H9 (cell line): ENCODE measurements around the gene SH3GL1. TPM values are rescaled to one million over a fixed set of nuclear protein-coding genes. Genes with fewer than 3 reads are reported as not detected.

ENCODE experiments used
- DNase-seq: peaks from one replicate; pipeline ENCODE4 v3.0.0-alpha.2; 2017
- H2AFZ ChIP-seq: one replicate; pipeline ENCODE4 v1.6.1; 2013; ENCODE audit warnings: mild to moderate bottlenecking, low read length, control low read depth, moderate library complexity
- H2AK5ac ChIP-seq: 2 replicates; pipeline ENCODE4 v1.6.1; 2013; ENCODE audit warnings: low read length, control low read depth, mixed read lengths; ENCODE audit not compliant: insufficient read length
- H2BK120ac ChIP-seq: one replicate; pipeline ENCODE4 v1.6.1; 2013; ENCODE audit warnings: low read depth, mild to moderate bottlenecking, low read length, control low read depth, inconsistent platforms; ENCODE audit not compliant: poor library complexity, severe bottlenecking
- H2BK12ac ChIP-seq: 2 replicates; pipeline ENCODE4 v1.6.1; 2013; ENCODE audit warnings: low read length, control low read depth, mixed read lengths, low read depth; ENCODE audit not compliant: insufficient read length
- H2BK15ac ChIP-seq: 2 replicates; pipeline ENCODE4 v1.6.1; 2013; ENCODE audit warnings: low read depth, low read length, control low read depth
- H2BK20ac ChIP-seq: one replicate; pipeline ENCODE4 v1.6.1; 2013; ENCODE audit warnings: low read depth, mild to moderate bottlenecking, low read length, control low read depth, inconsistent platforms; ENCODE audit not compliant: poor library complexity, severe bottlenecking
- H2BK5ac ChIP-seq: 2 replicates; pipeline ENCODE4 v1.6.1; 2013; ENCODE audit warnings: low read length, control low read depth, mixed read lengths; ENCODE audit not compliant: insufficient read length
- H3K14ac ChIP-seq: 2 replicates; pipeline ENCODE4 v1.6.1; 2013; ENCODE audit warnings: low read length, control low read depth; ENCODE audit not compliant: insufficient read depth
- H3K18ac ChIP-seq: 2 replicates; pipeline ENCODE4 v1.6.1; 2013; ENCODE audit warnings: low read depth, mild to moderate bottlenecking, mixed read lengths, low read length, control low read depth; ENCODE audit not compliant: insufficient read length
- H3K23ac ChIP-seq: 2 replicates; pipeline ENCODE4 v1.6.1; 2013; ENCODE audit warnings: low read length, control low read depth, mixed read lengths, low read depth; ENCODE audit not compliant: insufficient read length
- H3K23me2 ChIP-seq: 2 replicates; pipeline ENCODE4 v1.6.1; 2013; ENCODE audit warnings: low read depth, mild to moderate bottlenecking, mixed read lengths, low read length, control low read depth; ENCODE audit not compliant: insufficient read length, poor library complexity, severe bottlenecking
- H3K27ac ChIP-seq: 2 replicates; pipeline ENCODE4 v1.5.1; 2013; ENCODE audit warnings: low read length, control low read depth, mixed read lengths, low read depth; ENCODE audit not compliant: insufficient read length
- H3K27me3 ChIP-seq: 2 replicates; pipeline ENCODE4 v1.6.1; 2013; ENCODE audit warnings: low read length, control low read depth, inconsistent platforms; ENCODE audit not compliant: insufficient read depth
- H3K4ac ChIP-seq: 2 replicates; pipeline ENCODE4 v1.6.1; 2013; ENCODE audit warnings: low read depth, mild to moderate bottlenecking, control low read depth, inconsistent platforms, low read length, moderate library complexity
- H3K4me1 ChIP-seq: 2 replicates; pipeline ENCODE4 v1.6.1; 2013; ENCODE audit warnings: low read length, control low read depth, inconsistent platforms; ENCODE audit not compliant: insufficient read depth
- H3K4me2 ChIP-seq: 2 replicates; pipeline ENCODE4 v1.6.1; 2013; ENCODE audit warnings: low read length, control low read depth, mixed read lengths; ENCODE audit not compliant: insufficient read length, insufficient read depth
- H3K56ac ChIP-seq: 2 replicates; pipeline ENCODE4 v1.6.1; 2013; ENCODE audit warnings: low read depth, mild to moderate bottlenecking, mixed read lengths, low read length, control low read depth; ENCODE audit not compliant: insufficient read length
- H3K79me1 ChIP-seq: 2 replicates; pipeline ENCODE4 v1.6.1; 2013; ENCODE audit warnings: low read depth, mild to moderate bottlenecking, moderate library complexity, low read length, control low read depth, inconsistent platforms; ENCODE audit not compliant: insufficient read depth, poor library complexity, severe bottlenecking
- H3K79me2 ChIP-seq: 2 replicates; pipeline ENCODE4 v1.6.1; 2013; ENCODE audit warnings: low read length, control low read depth, inconsistent platforms; ENCODE audit not compliant: insufficient read depth
- H3K9ac ChIP-seq: 2 replicates; pipeline ENCODE4 v1.6.1; 2013; ENCODE audit warnings: low read length, control low read depth, mixed read lengths; ENCODE audit not compliant: insufficient read length; ENCODE audit errors: extremely low read depth
- H3K9me3 ChIP-seq: one replicate; pipeline ENCODE4 v1.6.1; 2013; ENCODE audit warnings: low read depth, low read length, inconsistent platforms; ENCODE audit not compliant: control insufficient read depth
- H3T11ph ChIP-seq: one replicate; pipeline ENCODE4 v1.6.1; 2013; ENCODE audit warnings: mild to moderate bottlenecking, low read length, control low read depth, inconsistent platforms
- H4K20me1 ChIP-seq: one replicate; pipeline ENCODE4 v1.6.1; 2013; ENCODE audit not compliant: control insufficient read depth, insufficient read length, insufficient read depth
- H4K5ac ChIP-seq: 2 replicates; pipeline ENCODE4 v1.6.1; 2013; ENCODE audit warnings: low read depth, mild to moderate bottlenecking, mixed read lengths, low read length, control low read depth; ENCODE audit not compliant: insufficient read length
- H4K8ac ChIP-seq: replicated peaks from 2 replicates; pipeline ENCODE4 v1.6.1; 2013; ENCODE audit warnings: low read length, control low read depth, mixed read lengths, low read depth; ENCODE audit not compliant: insufficient read length
- H4K91ac ChIP-seq: 2 replicates; pipeline ENCODE4 v1.6.1; 2013; ENCODE audit warnings: low read depth, mild to moderate bottlenecking, moderate library complexity, mixed read lengths, low read length, control low read depth; ENCODE audit not compliant: insufficient read length
- H3K27ac Mint-ChIP-seq, 3 experiments: 2 replicates in 2 of 3; 3 replicates in 1 of 3; pipeline ENCODE4 v1.8.0; 2020 to 2021; ENCODE audit warnings: mixed read lengths in 3 of 3, mild to moderate bottlenecking in 1 of 3, moderate library complexity in 1 of 3
- H3K27me3 Mint-ChIP-seq: 2 replicates; pipeline ENCODE4 v1.8.0; 2021; ENCODE audit warnings: low read depth, mild to moderate bottlenecking, moderate library complexity, mixed read lengths
- H3K36me3 Mint-ChIP-seq, 3 experiments: 2 replicates in 2 of 3; 3 replicates in 1 of 3; pipeline ENCODE4 v1.8.0; 2020 to 2021; ENCODE audit warnings: low read depth in 3 of 3, mixed read lengths in 3 of 3; ENCODE audit not compliant: insufficient read depth in 1 of 3
- H3K4me1 Mint-ChIP-seq, 2 experiments: 2 replicates each; pipeline ENCODE4 v1.8.0; 2020; ENCODE audit warnings: mixed read lengths in 2 of 2
- H3K4me3 Mint-ChIP-seq, 2 experiments: 2 replicates in 1 of 2; 3 replicates in 1 of 2; pipeline ENCODE4 v1.8.0; 2020 to 2021; ENCODE audit warnings: mild to moderate bottlenecking in 2 of 2, mixed read lengths in 2 of 2, moderate library complexity in 1 of 2
- H3K9me3 Mint-ChIP-seq, 2 experiments: 2 replicates in 1 of 2; 3 replicates in 1 of 2; pipeline ENCODE4 v1.8.0; 2020; ENCODE audit warnings: mild to moderate bottlenecking in 2 of 2, mixed read lengths in 2 of 2, moderate library complexity in 1 of 2
- WGBS: extraction: QIAGEN DNeasy Blood & Tissue Kit; methylation state at CpG from one replicate; pipeline ENCODE4 v1.1.7; 2013; ENCODE audit warnings: missing lambda C conversion rate, low lambda C conversion rate, mixed read lengths; ENCODE audit not compliant: insufficient read length; ENCODE audit errors: extremely low coverage; 5-methylcytosine and 5-hydroxymethylcytosine counted together
- total RNA-seq: library from RNA; stranded (reverse); gene quantifications from 2 replicates; pipeline ENCODE4 v1.2.1, GENCODE V29; 2021
- TF ChIP-seq, protein P1 (sequence below): fragments of 200-600 bp; sonication (generic); conservative IDR thresholded peaks from 3 replicates; pipeline ENCODE4 v1.8.0; 2021; ENCODE audit warnings: antibody characterized with exemption, mild to moderate bottlenecking

Gene SH3GL1
- total RNA-seq, 1 experiment from 2014 or later, result 85.5 TPM

GRCh38 chr19:4371247-4372164 is 28.8 kb downstream of the SH3GL1 start:
- Histone ChIP-seq H3K79me1 (peaks cover 4% of the 10 kb centered on the region), H2BK120ac (no peak overlapping the region), H3K9me3 (no peaks in the 10 kb centered on the region), H2BK5ac (no peak overlapping the region), H3K27me3 (no peaks in the 10 kb centered on the region), H4K91ac (no peak overlapping the region), H4K20me1 (no peaks in the 10 kb centered on the region), H3K14ac (no peak overlapping the region), H4K8ac (no peak overlapping the region), H3K56ac (no peak overlapping the region), H3K4me1 (peaks cover 6% of the 10 kb centered on the region; the same call in 1 of the 2 replicates), H2BK12ac (no peak overlapping the region), H3K23me2 (no peaks in the 10 kb centered on the region), H3K9ac (no peak overlapping the region), H3K4ac (no peak overlapping the region), H3K79me2 (no peaks in the 10 kb centered on the region; the same call in 1 of the 2 replicates), H2BK20ac (no peak overlapping the region), H3K18ac (no peak overlapping the region), H2BK15ac (no peak overlapping the region), H3K27ac (no peak overlapping the region), H3K23ac (no peak overlapping the region), H2AFZ (no peak overlapping the region), H4K5ac (no peak overlapping the region), H3K4me2 (no peak overlapping the region), H3T11ph (no peak overlapping the region), H2AK5ac (no peak overlapping the region)
- H3K36me3 Mint-ChIP-seq, result peaks cover 3 to 8% (median 4%) of the 10 kb centered on the region in 3 experiments; a peak in 4 of 7 replicates
- TF ChIP-seq, protein P1, sequence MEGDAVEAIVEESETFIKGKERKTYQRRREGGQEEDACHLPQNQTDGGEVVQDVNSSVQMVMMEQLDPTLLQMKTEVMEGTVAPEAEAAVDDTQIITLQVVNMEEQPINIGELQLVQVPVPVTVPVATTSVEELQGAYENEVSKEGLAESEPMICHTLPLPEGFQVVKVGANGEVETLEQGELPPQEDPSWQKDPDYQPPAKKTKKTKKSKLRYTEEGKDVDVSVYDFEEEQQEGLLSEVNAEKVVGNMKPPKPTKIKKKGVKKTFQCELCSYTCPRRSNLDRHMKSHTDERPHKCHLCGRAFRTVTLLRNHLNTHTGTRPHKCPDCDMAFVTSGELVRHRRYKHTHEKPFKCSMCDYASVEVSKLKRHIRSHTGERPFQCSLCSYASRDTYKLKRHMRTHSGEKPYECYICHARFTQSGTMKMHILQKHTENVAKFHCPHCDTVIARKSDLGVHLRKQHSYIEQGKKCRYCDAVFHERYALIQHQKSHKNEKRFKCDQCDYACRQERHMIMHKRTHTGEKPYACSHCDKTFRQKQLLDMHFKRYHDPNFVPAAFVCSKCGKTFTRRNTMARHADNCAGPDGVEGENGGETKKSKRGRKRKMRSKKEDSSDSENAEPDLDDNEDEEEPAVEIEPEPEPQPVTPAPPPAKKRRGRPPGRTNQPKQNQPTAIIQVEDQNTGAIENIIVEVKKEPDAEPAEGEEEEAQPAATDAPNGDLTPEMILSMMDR, result no peak
- H3K4me3 Mint-ChIP-seq, result no peak overlapping the region
- peak overlapping the region in 2 of 3 experiments; percentile 20 to 39; a peak in 1 of 7 replicates for H3K27ac Mint-ChIP-seq
- H3K27me3 Mint-ChIP-seq, result peaks cover 5% of the 10 kb centered on the region; the same call in 1 of the 2 replicates
- no CpG with 5 or more reads among the region's 31 CpGs for WGBS
- peaks cover 28 to 40% of the 10 kb centered on the region in 2 experiments for H3K4me1 Mint-ChIP-seq
- no peaks in the 10 kb centered on the region for H3K9me3 Mint-ChIP-seq
- no peak for DNase-seq
